Mesothelial cell of epicardium (in vitro differentiated cells): Measurements from ENCODE around the gene PRKN. TPM values are rescaled to one million over a fixed set of nuclear protein-coding genes. Genes with fewer than 3 reads are reported as not detected.

Experiments
- DNase-seq, 2 experiments: peaks; one replicate each; pipeline ENCODE4 v3.0.0; 2021; ENCODE audit warnings: low spot score in 2 of 2; ENCODE audit not compliant: unreplicated experiment in 2 of 2
- H3K27ac Mint-ChIP-seq: 2 replicates; pipeline ENCODE4 v1.8.0; 2021; ENCODE audit warnings: mixed read lengths
- H3K27me3 Mint-ChIP-seq: 2 replicates; pipeline ENCODE4 v1.8.0; 2021; ENCODE audit warnings: low read depth, mixed read lengths
- H3K36me3 Mint-ChIP-seq: 2 replicates; pipeline ENCODE4 v1.8.0; 2021; ENCODE audit warnings: mixed read lengths
- H3K4me1 Mint-ChIP-seq: 2 replicates; pipeline ENCODE4 v1.8.0; 2021; ENCODE audit warnings: mixed read lengths
- H3K4me3 Mint-ChIP-seq: 2 replicates; pipeline ENCODE4 v1.8.0; 2021; ENCODE audit warnings: mild to moderate bottlenecking, moderate library complexity, mixed read lengths
- H3K9me3 Mint-ChIP-seq: 2 replicates; pipeline ENCODE4 v1.8.0; 2021; ENCODE audit warnings: mixed read lengths
- CTCF ChIP-seq: fragments of 200-600 bp; sonication (generic); IDR thresholded peaks from one replicate; pipeline ENCODE4 v1.5.0; 2021; ENCODE audit warnings: antibody characterized with exemption; ENCODE audit not compliant: unreplicated experiment
- total RNA-seq: library from RNA; stranded (reverse); gene quantifications from 3 replicates; pipeline ENCODE4 v1.2.1, GENCODE V29; 2021

PRKN gene
- total RNA-seq, 1 donor from 2014 or later, result 7.6 TPM

DNA sequence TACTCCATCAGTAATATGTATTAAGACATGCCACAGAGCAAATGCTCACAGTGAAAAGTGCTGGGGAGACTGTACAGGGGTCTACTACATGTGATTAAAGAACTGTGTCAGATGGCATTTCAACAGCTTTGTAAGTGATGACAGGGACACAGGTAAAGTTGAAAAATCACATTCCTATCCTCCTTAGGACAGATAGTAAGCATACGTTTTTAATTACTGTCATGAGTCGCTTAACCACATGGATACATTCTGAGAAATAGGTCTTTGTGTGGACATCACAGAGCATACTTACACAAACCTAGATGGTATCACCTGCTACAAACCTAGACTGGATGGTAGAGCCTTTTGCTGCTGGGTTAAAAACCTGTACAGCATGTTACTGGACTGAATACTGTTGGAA is 807.9 kb downstream of the PRKN start:
- no peaks in the 10 kb centered on the region for H3K9me3 Mint-ChIP-seq
- no peak overlapping the region for H3K4me3 Mint-ChIP-seq
- peaks cover 6% of the 10 kb centered on the region for H3K4me1 Mint-ChIP-seq
- H3K27me3 Mint-ChIP-seq, result no peaks in the 10 kb centered on the region
- H3K27ac Mint-ChIP-seq, result no peak overlapping the region
- TF ChIP-seq CTCF, result no peak
- H3K36me3 Mint-ChIP-seq, result no peaks in the 10 kb centered on the region
- DNase-seq, result no peak

DNA sequence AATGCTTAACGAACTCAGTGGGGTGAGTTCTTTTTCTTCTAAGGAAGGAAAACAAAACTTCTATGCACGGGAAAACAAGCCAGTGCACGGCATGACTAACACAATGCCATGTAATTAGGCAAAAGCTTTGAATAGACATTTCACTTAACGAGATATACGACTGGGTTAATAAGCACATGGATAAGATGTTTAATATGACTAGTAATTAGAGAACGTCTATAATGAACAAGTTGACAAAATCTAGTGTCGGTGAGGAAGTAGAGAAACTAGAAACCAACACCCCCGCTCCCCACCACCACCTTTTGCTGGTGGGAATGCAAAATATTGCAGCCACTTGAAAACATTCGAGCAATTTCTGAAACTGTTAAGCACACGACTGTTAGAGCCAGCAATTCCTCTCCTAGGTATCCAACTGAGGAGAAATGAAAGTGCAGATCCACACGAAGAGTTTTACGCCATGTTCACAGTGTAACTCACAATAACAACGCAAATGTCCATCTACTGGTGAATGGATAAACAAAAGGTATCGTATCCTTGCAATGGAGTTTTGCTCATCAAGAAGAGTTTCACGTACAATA is 808.8 kb downstream of the PRKN start:
- Mint-ChIP-seq H3K9me3 (no peaks in the 10 kb centered on the region), H3K4me1 (peaks cover 6% of the 10 kb centered on the region), H3K36me3 (no peaks in the 10 kb centered on the region), H3K4me3 (no peak overlapping the region), H3K27ac (no peak overlapping the region), H3K27me3 (no peaks in the 10 kb centered on the region)
- DNase-seq, result no peak
- TF ChIP-seq CTCF, result no peak

DNA sequence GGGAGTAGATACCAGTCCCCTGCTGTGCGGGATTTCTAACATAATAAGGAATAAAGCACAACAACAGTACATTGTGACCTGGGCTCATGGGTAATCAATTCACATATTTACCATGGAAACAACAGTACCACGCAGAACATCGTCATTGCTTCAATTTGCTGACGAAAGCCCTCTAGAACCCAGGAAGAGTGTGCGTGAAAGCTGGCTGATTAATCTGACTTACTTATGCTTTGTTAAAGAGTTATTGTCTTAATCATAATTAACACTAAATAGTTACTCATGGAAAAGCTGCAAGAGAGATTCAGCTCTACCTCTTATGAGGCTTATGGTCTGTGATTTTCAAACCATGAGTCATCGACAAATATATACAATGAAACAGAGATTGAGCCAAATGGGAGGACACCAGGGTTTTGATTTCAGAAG is 809.4 kb downstream of the PRKN start:
- Mint-ChIP-seq H3K4me1 (peaks cover 6% of the 10 kb centered on the region), H3K27ac (no peak overlapping the region), H3K27me3 (no peaks in the 10 kb centered on the region), H3K36me3 (no peaks in the 10 kb centered on the region), H3K9me3 (no peaks in the 10 kb centered on the region), H3K4me3 (no peak overlapping the region)
- DNase-seq, result no peak
- no peak for TF ChIP-seq CTCF

DNA sequence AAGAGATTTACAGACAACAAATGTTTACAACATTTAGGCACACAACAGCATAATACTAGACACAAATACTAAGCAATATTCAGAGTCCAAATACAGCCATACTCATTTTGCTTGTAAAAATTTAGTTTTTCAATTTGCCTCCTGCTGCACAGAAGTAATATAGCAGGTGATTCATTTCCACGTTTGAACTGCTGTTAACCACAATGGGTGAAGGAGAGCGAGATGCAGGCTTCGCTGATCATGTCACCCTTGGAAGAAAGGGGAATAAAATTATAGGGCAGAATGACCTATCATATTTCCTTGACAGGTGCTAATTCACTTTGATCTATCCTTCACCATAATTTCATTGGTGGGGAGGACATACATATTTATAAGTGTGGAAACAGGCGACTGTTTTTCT is 809.9 kb downstream of the PRKN start:
- no peaks in the 10 kb centered on the region for H3K9me3 Mint-ChIP-seq
- H3K4me1 Mint-ChIP-seq, result peaks cover 6% of the 10 kb centered on the region
- no peak overlapping the region for H3K27ac Mint-ChIP-seq
- H3K27me3 Mint-ChIP-seq, result no peaks in the 10 kb centered on the region
- no peak overlapping the region for H3K4me3 Mint-ChIP-seq
- H3K36me3 Mint-ChIP-seq, result no peaks in the 10 kb centered on the region
- TF ChIP-seq CTCF, result no peak
- no peak for DNase-seq

DNA sequence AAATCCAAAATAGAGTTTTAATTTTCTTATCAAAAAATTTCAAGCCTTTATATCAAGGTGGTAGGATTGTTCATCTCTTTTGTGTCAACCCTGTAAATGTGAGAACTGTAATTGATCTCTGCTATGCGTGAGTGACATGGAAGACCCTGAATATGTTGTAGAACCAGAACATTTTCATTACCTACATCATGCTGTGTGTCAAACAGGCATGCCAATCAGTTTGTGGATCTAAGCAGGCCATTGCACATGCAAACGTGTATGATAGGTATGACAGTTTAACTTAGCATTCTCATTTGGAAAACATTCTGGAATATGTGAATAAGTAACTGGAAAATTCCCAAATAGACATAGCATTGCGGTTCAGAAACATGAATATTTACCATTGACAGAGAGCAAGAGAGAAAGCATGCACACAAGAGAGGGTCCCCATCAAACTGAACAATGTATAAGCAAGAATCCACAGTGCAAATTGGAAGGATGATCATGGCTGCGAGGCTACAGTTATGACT is 812.1 kb downstream of the PRKN start:
- TF ChIP-seq CTCF, result no peak
- no peaks in the 10 kb centered on the region for H3K4me1 Mint-ChIP-seq
- DNase-seq, result no peak
- no peaks in the 10 kb centered on the region for H3K36me3 Mint-ChIP-seq
- H3K27ac Mint-ChIP-seq, result no peak overlapping the region
- no peak overlapping the region for H3K4me3 Mint-ChIP-seq
- no peaks in the 10 kb centered on the region for H3K9me3 Mint-ChIP-seq
- no peaks in the 10 kb centered on the region for H3K27me3 Mint-ChIP-seq

- Mint-ChIP-seq H3K36me3 (no peaks in the 10 kb centered on the region), H3K4me1 (no peaks in the 10 kb centered on the region), H3K27me3 (no peaks in the 10 kb centered on the region), H3K4me3 (no peak overlapping the region), H3K9me3 (no peaks in the 10 kb centered on the region), H3K27ac (no peak overlapping the region)
- no peak for TF ChIP-seq CTCF
- no peak for DNase-seq
These were observed 818.7 kb downstream of the PRKN start for GRCh38 chr6:161908872-161909271.
